Eye (tissue), 1 donor: ENCODE measurements around the gene SEMA5A.

Experiments
- DNase-seq: peaks from one replicate; pipeline ENCODE4 v3.0.0-alpha.2; 2015

SEMA5A gene, protein sequence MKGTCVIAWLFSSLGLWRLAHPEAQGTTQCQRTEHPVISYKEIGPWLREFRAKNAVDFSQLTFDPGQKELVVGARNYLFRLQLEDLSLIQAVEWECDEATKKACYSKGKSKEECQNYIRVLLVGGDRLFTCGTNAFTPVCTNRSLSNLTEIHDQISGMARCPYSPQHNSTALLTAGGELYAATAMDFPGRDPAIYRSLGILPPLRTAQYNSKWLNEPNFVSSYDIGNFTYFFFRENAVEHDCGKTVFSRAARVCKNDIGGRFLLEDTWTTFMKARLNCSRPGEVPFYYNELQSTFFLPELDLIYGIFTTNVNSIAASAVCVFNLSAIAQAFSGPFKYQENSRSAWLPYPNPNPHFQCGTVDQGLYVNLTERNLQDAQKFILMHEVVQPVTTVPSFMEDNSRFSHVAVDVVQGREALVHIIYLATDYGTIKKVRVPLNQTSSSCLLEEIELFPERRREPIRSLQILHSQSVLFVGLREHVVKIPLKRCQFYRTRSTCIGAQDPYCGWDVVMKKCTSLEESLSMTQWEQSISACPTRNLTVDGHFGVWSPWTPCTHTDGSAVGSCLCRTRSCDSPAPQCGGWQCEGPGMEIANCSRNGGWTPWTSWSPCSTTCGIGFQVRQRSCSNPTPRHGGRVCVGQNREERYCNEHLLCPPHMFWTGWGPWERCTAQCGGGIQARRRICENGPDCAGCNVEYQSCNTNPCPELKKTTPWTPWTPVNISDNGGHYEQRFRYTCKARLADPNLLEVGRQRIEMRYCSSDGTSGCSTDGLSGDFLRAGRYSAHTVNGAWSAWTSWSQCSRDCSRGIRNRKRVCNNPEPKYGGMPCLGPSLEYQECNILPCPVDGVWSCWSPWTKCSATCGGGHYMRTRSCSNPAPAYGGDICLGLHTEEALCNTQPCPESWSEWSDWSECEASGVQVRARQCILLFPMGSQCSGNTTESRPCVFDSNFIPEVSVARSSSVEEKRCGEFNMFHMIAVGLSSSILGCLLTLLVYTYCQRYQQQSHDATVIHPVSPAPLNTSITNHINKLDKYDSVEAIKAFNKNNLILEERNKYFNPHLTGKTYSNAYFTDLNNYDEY

DNA sequence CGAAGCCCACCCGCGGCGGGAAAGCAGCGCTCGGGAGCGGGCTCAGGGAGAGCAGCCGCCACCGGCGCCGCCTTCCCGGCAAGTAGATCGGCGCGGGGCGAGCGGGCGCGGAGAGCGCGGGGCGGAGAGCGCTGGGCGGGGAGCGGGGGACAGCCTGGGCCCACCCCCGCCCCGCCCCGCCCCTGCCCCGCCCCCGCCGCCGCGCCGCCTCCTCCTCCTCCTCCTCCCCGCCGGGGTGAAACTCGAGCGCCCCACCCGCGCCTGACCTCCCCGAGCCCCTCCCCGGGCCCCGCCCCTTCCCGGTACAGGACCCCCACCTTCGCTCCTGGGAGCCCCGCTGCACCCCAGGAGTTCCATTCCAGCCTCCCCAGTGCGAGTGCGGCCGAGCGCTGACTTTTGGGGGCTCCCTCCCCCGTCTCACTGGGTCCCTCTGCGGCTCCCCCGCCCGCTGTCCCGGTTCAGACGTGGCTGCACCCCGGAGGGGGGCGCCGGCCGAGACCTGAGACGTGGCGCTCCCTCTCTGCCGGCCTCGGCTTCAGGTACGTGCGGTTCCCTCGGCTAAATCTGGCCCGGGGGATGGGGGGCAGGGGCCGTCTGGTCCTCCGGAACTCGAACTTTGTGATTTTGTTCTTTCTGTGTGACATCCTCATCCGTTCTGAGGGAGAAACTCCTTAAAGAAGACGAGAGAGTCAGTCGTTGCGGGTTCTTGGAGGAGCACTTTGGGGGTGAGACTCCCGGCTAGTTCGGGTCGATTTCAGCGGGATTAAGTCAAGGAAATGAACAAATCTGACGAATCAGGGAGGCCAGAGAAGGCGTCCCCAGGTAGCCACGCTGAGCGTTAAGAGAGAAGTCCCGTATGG is at the start of gene SEMA5A:
Gene SEMA5A (minus strand): TSS at position 84 of the 860 bp plus-strand sequence. CDS start 166,129 bp downstream, outside the sequence.
- DNase-seq, result peak; percentile 82

DNA sequence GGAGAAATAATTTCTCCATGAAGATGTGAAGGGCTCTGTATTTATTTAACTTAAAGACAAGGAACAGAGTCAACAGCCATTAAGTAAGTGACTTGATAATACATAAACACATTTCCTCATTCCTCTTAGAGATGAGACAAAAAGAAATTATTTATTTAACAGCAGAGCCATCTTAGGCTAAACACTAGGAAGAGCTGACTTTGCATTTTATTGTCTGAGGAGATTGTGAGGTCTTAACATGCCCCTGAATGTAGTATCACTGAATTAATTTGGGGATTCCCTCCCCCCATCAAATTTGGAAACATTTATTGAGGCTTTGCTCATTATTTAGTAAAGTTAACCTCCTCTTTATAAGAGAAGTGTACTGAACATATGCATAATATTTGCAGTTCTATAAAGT is 49.0 kb upstream of the SEMA5A start:
- no peak for DNase-seq

DNA sequence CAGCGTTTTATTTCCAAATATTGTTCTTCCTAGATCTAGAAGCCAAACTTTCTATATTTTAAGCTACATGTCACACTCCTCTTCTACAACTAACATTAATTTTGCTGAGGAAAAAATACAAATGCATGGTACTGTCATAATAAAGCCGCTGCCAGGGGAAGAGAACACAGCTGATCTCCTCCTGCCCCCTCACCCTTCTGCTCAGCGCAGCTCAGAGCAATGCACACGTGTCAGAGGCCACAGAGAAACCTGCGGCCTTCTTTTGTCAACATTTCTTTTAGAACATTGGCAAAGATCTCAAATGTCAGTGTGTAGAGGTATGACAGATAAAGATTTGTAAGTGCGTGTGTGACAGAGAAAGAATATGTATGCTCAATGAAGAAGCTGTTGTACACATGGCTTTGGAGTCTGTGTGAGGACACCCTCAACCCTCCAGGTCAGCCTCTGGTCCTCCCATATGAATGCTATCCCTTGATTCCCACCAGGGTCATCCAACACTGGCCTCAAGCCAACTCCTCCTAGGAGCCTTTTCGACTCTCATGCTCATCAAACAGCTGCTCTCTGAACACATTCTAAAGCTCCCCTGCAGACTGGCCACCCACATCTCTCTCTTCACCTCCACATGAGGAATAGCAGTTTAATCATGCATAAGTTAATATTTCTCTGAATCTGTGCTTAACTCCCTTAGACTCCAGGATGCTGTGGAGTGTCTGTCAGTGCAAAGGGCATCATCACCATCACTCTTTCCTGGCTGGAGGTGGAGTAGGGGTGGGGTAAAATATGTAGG is 43.4 kb upstream of the SEMA5A start:
- DNase-seq, result no peak

DNA sequence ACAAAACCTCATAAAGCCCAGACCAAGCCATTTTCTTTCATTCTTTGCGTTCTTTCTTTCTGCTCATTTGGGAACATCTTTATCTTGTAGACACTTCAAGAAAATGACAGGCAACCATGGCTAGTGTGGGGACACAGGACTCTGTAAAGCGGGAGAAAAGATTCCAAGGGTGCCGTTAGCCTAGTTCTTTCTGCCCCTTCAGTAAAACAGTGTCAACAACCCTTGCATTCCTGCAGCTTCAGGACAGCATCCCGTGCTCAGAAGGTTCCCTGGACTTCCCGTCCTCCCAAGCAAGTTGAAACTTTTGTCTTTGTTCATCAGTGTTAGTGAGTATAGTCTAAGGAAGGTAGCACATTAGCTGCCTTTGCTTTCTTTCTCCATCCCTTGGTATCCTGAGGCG is 42.4 kb upstream of the SEMA5A start:
- DNase-seq, result no peak

- no peak for DNase-seq
Observed at GRCh38 chr5:9587135-9587534, 41.3 kb upstream of the SEMA5A start.

DNA sequence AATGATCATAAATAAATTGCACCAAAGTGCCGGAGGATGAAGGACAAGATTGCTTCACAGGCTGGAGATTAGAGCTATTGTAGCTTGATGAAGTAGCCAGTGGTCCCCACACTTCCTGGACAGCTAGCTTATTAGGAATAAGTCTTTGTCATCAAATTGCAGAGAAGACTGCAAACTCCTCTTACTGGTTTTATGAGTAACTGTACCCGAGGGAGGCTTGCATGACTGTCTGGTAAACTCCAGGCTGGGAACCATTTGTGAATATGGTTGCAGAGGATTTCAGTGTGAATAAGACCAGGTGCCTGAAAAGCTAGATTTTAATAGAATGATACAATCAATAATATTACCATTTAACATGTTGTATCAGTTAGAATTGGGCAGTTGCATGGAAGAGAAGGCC is 36.5 kb upstream of the SEMA5A start:
- no peak for DNase-seq

DNA sequence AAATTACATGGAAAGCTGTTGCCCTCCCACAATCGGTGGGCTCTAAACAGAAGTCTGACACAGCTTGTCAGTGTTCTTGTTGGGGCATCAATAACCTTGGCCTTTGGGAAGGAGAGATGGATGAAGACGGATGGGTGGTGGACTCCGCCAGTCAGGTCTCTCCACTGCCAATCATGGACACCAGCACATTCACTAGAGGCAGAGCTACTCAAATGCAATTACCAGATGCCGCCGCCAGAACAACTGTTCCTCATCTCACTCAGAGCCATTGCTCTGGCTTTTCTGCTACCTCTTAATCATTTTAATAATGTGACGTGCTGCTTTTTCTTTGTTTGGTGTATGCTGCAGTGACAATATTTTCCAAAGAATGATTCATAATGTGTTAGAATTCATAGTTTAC is 27.9 kb upstream of the SEMA5A start:
- DNase-seq, result no peak

- no peak for DNase-seq
Observed at GRCh38 chr5:9572246-9572645, 26.4 kb upstream of the SEMA5A start.

GRCh38 chr5:9570876-9571275 is 25.0 kb upstream of the SEMA5A start:
- no peak for DNase-seq

GRCh38 chr5:9567039-9567438 is 21.2 kb upstream of the SEMA5A start:
- no peak for DNase-seq

- DNase-seq, result no peak
Observed at GRCh38 chr5:9564752-9565151, 18.9 kb upstream of the SEMA5A start.

DNA sequence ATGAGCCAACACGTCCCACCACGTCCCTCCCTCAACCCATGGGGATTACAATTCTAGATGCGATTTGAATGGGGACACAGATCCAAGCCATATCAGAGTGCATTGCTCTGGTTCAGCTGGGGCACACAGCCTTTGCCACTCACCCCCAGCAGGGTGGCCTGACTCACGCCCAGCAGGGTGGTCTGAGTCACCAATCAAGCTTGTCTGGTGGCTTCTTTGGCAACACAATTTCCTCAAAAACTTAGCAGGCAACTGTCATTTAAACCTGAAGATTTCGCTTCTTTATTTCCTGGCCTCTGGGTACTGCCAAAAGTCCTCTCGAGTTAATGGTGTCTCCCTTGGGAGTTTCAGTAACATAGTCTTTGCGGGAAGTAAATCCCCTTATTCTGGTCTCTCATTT is 16.3 kb upstream of the SEMA5A start:
- DNase-seq, result no peak

DNA sequence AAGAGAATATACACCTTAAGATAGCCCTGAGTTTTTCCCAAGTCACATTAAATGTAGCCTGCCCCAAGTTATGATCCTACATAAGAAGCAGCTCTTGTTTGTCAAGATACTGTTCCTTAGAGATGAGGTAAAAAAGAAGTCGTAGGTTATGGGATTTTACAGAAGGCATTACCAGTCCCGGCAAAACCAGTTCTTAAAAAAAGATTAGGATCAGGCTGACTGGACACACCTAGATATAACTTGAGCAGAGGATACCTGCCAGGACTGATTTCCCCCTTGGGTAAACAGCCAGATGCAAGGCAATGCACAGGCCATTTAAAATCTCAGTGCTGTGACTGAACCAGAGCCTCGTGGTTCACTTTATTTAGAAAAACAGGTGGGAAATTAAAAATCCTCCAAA is 14.1 kb upstream of the SEMA5A start:
- no peak for DNase-seq

- DNase-seq, result no peak
Observed at GRCh38 chr5:9558319-9558965, 12.6 kb upstream of the SEMA5A start.

DNA sequence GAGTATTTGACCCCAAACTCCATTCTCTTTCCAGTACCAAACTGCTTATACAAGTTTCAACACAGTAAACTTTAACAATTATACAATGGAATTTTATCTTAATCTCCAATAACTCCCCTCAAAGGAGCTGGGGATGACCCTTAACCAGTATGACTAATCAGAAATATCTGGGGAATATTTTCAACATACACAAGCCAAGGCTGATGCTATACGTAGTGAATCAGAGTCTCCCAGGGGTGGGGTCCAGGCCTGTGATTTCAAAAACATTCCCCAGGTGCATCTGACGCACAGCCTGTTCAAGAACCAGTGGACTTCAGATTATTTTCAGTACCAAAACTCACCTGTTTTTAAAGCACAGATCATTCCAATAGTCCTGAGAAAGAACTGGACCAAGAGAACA is 11.8 kb upstream of the SEMA5A start:
- DNase-seq, result no peak

DNA sequence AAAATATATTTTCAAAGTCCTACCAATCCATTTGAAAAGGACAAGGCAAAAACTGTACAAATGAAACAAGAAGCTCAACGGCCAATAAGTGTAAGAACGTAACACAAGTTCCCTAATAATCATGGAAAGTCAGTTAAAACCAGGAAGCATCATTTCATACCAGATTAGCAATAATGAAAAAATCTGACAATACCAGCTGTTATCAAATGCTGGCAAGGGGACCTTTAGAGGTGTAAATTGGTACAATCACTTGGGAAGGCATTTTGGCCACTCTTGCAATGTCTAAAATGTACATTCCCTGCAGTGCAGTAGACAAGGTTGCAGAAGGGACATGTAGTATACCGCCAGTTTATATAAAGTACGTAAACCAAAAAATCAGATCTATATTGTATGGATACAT is 10.1 kb upstream of the SEMA5A start:
- DNase-seq, result no peak

GRCh38 chr5:9554122-9554521 is 8.2 kb upstream of the SEMA5A start:
- no peak for DNase-seq

GRCh38 chr5:9553561-9553960 is 7.7 kb upstream of the SEMA5A start:
- DNase-seq, result no peak

DNA sequence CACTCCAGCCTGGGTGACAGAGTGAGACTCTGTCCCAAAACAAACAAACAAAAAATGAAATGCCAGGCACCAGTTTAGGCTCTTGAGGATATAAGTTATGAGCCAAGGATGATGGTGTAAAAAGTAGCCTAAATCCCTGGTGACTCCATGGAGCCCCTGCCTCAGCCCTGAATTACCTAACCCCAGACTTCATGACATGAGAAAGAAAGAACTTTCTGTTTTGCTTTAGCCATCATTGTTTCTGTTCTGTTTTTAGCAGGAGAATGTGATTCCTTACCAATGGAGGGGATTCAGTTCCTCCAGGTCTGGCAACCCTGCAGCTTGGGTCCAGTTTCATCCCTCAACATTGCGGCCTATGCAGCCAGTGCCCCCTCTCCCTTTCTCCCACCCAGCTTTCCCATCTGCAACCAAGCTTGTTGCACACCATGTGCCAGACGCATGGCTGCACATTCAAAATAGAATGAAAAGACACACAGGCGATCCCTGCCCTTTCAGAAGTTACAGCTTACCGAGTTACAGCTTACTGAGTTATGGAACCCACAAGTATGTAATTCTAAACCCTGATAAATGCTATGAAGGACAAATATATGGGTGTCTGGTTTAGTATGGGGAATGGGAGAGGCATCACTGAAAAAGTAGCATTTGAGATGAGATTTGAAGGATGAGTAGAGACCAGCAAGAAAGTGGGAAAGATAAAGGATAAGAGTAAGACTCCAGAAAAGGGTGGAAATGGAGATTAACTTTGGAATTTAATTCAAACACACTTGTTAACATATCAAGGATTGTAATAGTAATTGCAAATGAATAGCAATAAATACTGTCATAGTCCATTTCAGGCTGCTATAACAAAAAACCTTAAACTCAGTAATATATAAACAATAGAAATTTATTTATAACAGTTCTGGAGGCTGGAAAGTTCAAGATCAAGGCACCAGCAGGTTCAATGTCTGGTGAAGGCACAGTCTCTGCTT is 6.0 kb upstream of the SEMA5A start:
- DNase-seq, result peak; percentile 63

GRCh38 chr5:9549941-9550340 is 4.1 kb upstream of the SEMA5A start:
- no peak for DNase-seq
